HG02973 (cell line): ENCODE measurements around the gene CYP8B1.
"Not testable (repeated sequence)": the region's sequence is repeated elsewhere in the genome, so short reads cannot be mapped to it uniquely, and the experiment has no call there.

Experiments
- ATAC-seq: cut with Tn5 transposase; IDR thresholded peaks from one replicate; pipeline ENCODE4 v1.9.1; 2021; ENCODE audit warnings: moderate library complexity; ENCODE audit not compliant: unreplicated experiment

The CYP8B1 gene

GRCh38 chr3:42887084-42887483, 11.4 kb upstream of the CYP8B1 start:
- ATAC-seq, result no peak

GRCh38 chr3:42886294-42886822, 10.7 kb upstream of the CYP8B1 start:
- ATAC-seq, result no peak

- no peak for ATAC-seq
Measured at GRCh38 chr3:42884324-42884723, 8.6 kb upstream of the CYP8B1 start.

GRCh38 chr3:42883251-42883930, 7.7 kb upstream of the CYP8B1 start:
- ATAC-seq, result not testable (repeated sequence)

GRCh38 chr3:42880601-42881451, 5.1 kb upstream of the CYP8B1 start:
- ATAC-seq, result peak; percentile 96

- no peak for ATAC-seq
Measured at GRCh38 chr3:42880183-42880582, 4.5 kb upstream of the CYP8B1 start.

GRCh38 chr3:42877881-42878280, 2.2 kb upstream of the CYP8B1 start:
- no peak for ATAC-seq

GRCh38 chr3:42876940-42877720, 1.5 kb upstream of the CYP8B1 start:
- no peak for ATAC-seq

- no peak for ATAC-seq
Measured at GRCh38 chr3:42876401-42876800, 722 bp upstream of the CYP8B1 start.

GRCh38 chr3:42874749-42875148, 930 bp downstream of the CYP8B1 start:
- no peak for ATAC-seq

- no peak for ATAC-seq
Measured at GRCh38 chr3:42873221-42873982, 2.3 kb downstream of the CYP8B1 start.

GRCh38 chr3:42872718-42873117, 3.0 kb downstream of the CYP8B1 start:
- no peak for ATAC-seq

GRCh38 chr3:42871592-42872196, 4.0 kb downstream of the CYP8B1 start:
- no peak for ATAC-seq

- no peak for ATAC-seq
Measured at GRCh38 chr3:42868841-42869240, 6.8 kb downstream of the CYP8B1 start.

- ATAC-seq, result no peak
Measured at GRCh38 chr3:42867138-42867537, 8.5 kb downstream of the CYP8B1 start.

- ATAC-seq, result no peak
Measured at GRCh38 chr3:42865256-42865655, 10.4 kb downstream of the CYP8B1 start.

- ATAC-seq, result no peak
Measured at GRCh38 chr3:42864321-42864950, 11.2 kb downstream of the CYP8B1 start.

GRCh38 chr3:42856544-42856943, 19.1 kb downstream of the CYP8B1 start:
- ATAC-seq, result no peak

GRCh38 chr3:42855547-42856380, 19.9 kb downstream of the CYP8B1 start:
- no peak for ATAC-seq
